ENCODE results near the gene COQ9. TPM values are rescaled to one million over a fixed set of nuclear protein-coding genes. Genes with fewer than 3 reads are reported as not detected.

Gene COQ9
- total RNA-seq, 1 experiment from 2014 or later, result 69.7 TPM

DNA sequence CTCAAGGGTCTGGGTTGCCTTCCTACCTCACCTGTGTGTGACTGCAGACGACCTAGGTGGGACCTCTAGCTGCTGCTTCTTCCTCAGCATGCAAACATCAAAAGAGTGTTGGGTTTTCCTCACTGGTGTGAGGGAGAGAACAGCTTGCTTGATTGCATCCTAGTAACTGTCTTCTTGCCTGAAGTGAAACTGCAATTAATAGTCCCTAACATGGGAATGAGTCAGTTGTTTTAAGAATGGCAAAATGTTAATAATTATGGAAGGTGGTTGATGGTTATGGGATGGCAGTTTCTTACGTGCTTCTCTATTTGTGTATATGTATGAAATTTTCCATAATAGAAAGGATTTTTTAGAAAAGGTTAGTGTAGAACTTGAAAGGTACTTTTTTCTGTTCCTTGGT, 21.1 kb downstream of the COQ9 start:
- CTCF ChIA-PET, result interaction anchor here (0.6 kb wide), 1 partner anchor 20 kb away, joined by 5 read pairs; no protein-coding TSS in a partner anchor
- H3K27me3 ChIP-seq (replicated peaks; ENCODE audit: insufficient read depth, low read depth, low read length, poor library complexity), result no peaks in the 10 kb centered on the region
- no TSS peak for BruUV-seq (replicated peaks)
- DNase-seq (ENCODE audit: low spot score), result no peak
- no peaks in the 10 kb centered on the region for H3K9me3 ChIP-seq (ENCODE audit: low read depth, low read length, poor library complexity, severe bottlenecking)
- H3K4me1 ChIP-seq (ENCODE audit: insufficient read depth, low read length, poor library complexity, severe bottlenecking), result peaks cover 19% of the 10 kb centered on the region
- intact Hi-C loops (cut with micrococcal nuclease; ENCODE audit: unreplicated experiment), result no loop called here
- no peak for TF ChIP-seq EZH2 (IDR thresholded peaks at IDR 0.05; ENCODE audit: borderline replicate concordance, low read depth, low read length, poor library complexity, severe bottlenecking)
- TF ChIP-seq, protein P1, sequence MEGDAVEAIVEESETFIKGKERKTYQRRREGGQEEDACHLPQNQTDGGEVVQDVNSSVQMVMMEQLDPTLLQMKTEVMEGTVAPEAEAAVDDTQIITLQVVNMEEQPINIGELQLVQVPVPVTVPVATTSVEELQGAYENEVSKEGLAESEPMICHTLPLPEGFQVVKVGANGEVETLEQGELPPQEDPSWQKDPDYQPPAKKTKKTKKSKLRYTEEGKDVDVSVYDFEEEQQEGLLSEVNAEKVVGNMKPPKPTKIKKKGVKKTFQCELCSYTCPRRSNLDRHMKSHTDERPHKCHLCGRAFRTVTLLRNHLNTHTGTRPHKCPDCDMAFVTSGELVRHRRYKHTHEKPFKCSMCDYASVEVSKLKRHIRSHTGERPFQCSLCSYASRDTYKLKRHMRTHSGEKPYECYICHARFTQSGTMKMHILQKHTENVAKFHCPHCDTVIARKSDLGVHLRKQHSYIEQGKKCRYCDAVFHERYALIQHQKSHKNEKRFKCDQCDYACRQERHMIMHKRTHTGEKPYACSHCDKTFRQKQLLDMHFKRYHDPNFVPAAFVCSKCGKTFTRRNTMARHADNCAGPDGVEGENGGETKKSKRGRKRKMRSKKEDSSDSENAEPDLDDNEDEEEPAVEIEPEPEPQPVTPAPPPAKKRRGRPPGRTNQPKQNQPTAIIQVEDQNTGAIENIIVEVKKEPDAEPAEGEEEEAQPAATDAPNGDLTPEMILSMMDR (conservative IDR thresholded peaks at IDR 0.05; ENCODE audit: low read depth, low read length), result no peak
- POLR2A ChIA-PET (ENCODE audit: low non-redundant PET), result no interaction called here
- no peak overlapping the region for H3K4me3 ChIP-seq (ENCODE audit: low read depth, low read length, poor library complexity, severe bottlenecking)
- no peak overlapping the region for H3K27ac ChIP-seq (ENCODE audit: low read depth, low read length, poor library complexity, severe bottlenecking)
- peaks cover 86% of the 10 kb centered on the region for H3K36me3 ChIP-seq (ENCODE audit: insufficient read depth, low read length, poor library complexity, severe bottlenecking)

DNA sequence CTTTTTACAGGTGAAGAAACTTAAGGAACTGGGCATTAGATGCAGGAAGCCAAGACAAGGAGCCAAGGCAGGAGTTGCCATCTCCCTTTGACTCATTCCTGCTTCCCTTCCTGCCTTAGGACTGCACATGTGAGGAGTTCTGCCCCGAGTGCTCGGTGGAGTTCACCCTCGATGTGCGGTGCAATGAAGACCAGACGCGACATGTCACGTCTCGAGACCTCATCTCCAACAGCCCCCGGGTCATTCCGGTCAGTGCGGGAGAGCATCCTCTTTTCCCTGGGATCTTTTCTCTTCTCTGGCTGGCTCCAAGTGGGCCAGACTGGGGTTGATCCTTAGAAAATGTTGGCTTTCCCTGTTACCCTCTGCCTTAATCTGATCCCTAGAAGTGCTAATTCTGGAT, 21.8 kb downstream of the COQ9 start:
- intact Hi-C loops (cut with micrococcal nuclease; ENCODE audit: unreplicated experiment), result no loop called here
- DNase-seq (ENCODE audit: low spot score), result no peak
- CTCF ChIA-PET, result no interaction called here
- Histone ChIP-seq H3K36me3 (ENCODE audit: insufficient read depth, low read length, poor library complexity, severe bottlenecking) (peaks cover 85% of the 10 kb centered on the region), H3K4me1 (ENCODE audit: insufficient read depth, low read length, poor library complexity, severe bottlenecking) (peaks cover 19% of the 10 kb centered on the region), H3K9me3 (ENCODE audit: low read depth, low read length, poor library complexity, severe bottlenecking) (no peaks in the 10 kb centered on the region), H3K4me3 (ENCODE audit: low read depth, low read length, poor library complexity, severe bottlenecking) (no peak overlapping the region), H3K27me3 (replicated peaks; ENCODE audit: insufficient read depth, low read depth, low read length, poor library complexity) (no peaks in the 10 kb centered on the region), H3K27ac (ENCODE audit: low read depth, low read length, poor library complexity, severe bottlenecking) (no peak overlapping the region)
- BruUV-seq (replicated peaks), result no TSS peak
- POLR2A ChIA-PET (ENCODE audit: low non-redundant PET), result no interaction called here
- TF ChIP-seq EZH2 (IDR thresholded peaks at IDR 0.05; ENCODE audit: borderline replicate concordance, low read depth, low read length, poor library complexity, severe bottlenecking), result no peak
- TF ChIP-seq, protein P1 (conservative IDR thresholded peaks at IDR 0.05; ENCODE audit: low read depth, low read length), result no peak

DNA sequence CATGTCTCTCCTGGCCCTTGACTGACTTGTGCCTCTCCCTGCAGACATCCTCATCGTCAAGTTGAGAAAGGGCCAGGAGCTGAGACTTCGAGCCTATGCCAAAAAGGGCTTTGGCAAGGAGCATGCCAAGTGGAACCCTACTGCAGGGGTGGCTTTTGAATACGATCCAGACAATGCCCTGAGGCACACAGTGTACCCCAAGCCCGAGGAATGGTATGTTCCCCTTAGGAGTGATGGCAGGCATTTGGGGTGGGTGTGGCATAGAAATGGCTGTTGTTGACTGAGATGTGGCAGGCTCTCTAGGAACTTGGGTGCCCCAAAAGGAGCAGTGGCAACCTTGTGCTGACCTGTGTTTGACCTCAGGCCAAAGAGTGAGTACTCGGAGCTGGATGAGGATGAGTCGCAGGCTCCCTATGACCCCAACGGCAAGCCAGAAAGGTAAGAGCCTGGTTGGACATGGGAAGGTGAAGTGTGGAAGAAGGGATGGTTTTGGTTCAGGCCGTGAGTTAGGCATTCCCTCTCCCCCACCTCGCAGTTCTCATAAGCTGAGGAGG, 22.7 kb downstream of the COQ9 start:
- ChIA-PET CTCF (no interaction called here), POLR2A (ENCODE audit: low non-redundant PET) (no interaction called here)
- Histone ChIP-seq H3K27me3 (replicated peaks; ENCODE audit: insufficient read depth, low read depth, low read length, poor library complexity) (no peaks in the 10 kb centered on the region), H3K36me3 (ENCODE audit: insufficient read depth, low read length, poor library complexity, severe bottlenecking) (peaks cover 85% of the 10 kb centered on the region), H3K27ac (ENCODE audit: low read depth, low read length, poor library complexity, severe bottlenecking) (no peak overlapping the region), H3K4me3 (ENCODE audit: low read depth, low read length, poor library complexity, severe bottlenecking) (no peak overlapping the region), H3K4me1 (ENCODE audit: insufficient read depth, low read length, poor library complexity, severe bottlenecking) (peaks cover 19% of the 10 kb centered on the region), H3K9me3 (ENCODE audit: low read depth, low read length, poor library complexity, severe bottlenecking) (no peaks in the 10 kb centered on the region)
- no peak for TF ChIP-seq EZH2 (IDR thresholded peaks at IDR 0.05; ENCODE audit: borderline replicate concordance, low read depth, low read length, poor library complexity, severe bottlenecking)
- TF ChIP-seq, protein P1 (conservative IDR thresholded peaks at IDR 0.05; ENCODE audit: low read depth, low read length), result no peak
- peak; percentile 58 for DNase-seq (ENCODE audit: low spot score)
- intact Hi-C loops (cut with micrococcal nuclease; ENCODE audit: unreplicated experiment), result no loop called here
- BruUV-seq (replicated peaks), result no TSS peak

All from A673 (cell line).